Loucy (cell line): ENCODE data around the gene C2orf81.

ENCODE experiments used
- H2AFZ ChIP-seq: fragments of 200-600 bp; sonication (generic); 2 replicates; pipeline ENCODE4 v1.6.0; 2016; ENCODE audit warnings: antibody characterized with exemption, mild to moderate bottlenecking, low read length, moderate library complexity
- H3F3A ChIP-seq: fragments of 200-600 bp; 2 replicates; pipeline ENCODE4 v1.6.0; 2016; ENCODE audit warnings: antibody characterized with exemption, low read depth, mild to moderate bottlenecking
- H3K27me3 ChIP-seq: fragments of 200-600 bp; sonication (generic); 2 replicates; pipeline ENCODE4 v1.6.1; 2014; ENCODE audit warnings: low read length, mild to moderate bottlenecking; ENCODE audit not compliant: insufficient read depth, poor library complexity, severe bottlenecking
- H3K36me3 ChIP-seq: fragments of 200-600 bp; sonication (generic); 2 replicates; pipeline ENCODE4 v1.6.1; 2016; ENCODE audit warnings: low read length; ENCODE audit not compliant: insufficient read depth
- H3K4me1 ChIP-seq: fragments of 200-600 bp; sonication (generic); 2 replicates; pipeline ENCODE4 v1.5.1; 2014; ENCODE audit warnings: low read length, mild to moderate bottlenecking; ENCODE audit not compliant: insufficient read depth, poor library complexity, severe bottlenecking
- H3K4me2 ChIP-seq: fragments of 200-600 bp; sonication (generic); 2 replicates; pipeline ENCODE4 v1.6.0; 2014; ENCODE audit warnings: antibody characterized with exemption, low read length, low read depth, mild to moderate bottlenecking; ENCODE audit not compliant: poor library complexity, severe bottlenecking
- H3K4me3 ChIP-seq: fragments of 200-600 bp; sonication (generic); 2 replicates; pipeline ENCODE4 v1.5.1; 2014; ENCODE audit warnings: low read length, mild to moderate bottlenecking, mixed read lengths; ENCODE audit not compliant: poor library complexity, severe bottlenecking
- H3K79me2 ChIP-seq: fragments of 200-600 bp; sonication (generic); 2 replicates; pipeline ENCODE4 v1.6.1; 2014; ENCODE audit warnings: low read length; ENCODE audit not compliant: insufficient read depth
- H3K9ac ChIP-seq: fragments of 200-600 bp; sonication (generic); 2 replicates; pipeline ENCODE4 v1.6.0; 2014; ENCODE audit warnings: mild to moderate bottlenecking, low read depth, low read length, moderate library complexity; ENCODE audit not compliant: poor library complexity, severe bottlenecking
- H3K9me2 ChIP-seq: fragments of 200-600 bp; sonication (generic); replicated peaks from 2 replicates; pipeline ENCODE4 v1.6.1; 2016; ENCODE audit warnings: low read depth, low read length, mixed read lengths
- H3K9me3 ChIP-seq: fragments of 200-600 bp; sonication (generic); 2 replicates; pipeline ENCODE4 v1.6.1; 2014; ENCODE audit warnings: mild to moderate bottlenecking, antibody characterized with exemption, low read length, low read depth; ENCODE audit not compliant: insufficient read depth
- H4K20me1 ChIP-seq: fragments of 200-600 bp; sonication (generic); 2 replicates; pipeline ENCODE4 v1.6.0; 2014; ENCODE audit warnings: antibody characterized with exemption, low read length, mild to moderate bottlenecking; ENCODE audit not compliant: insufficient read depth, poor library complexity, severe bottlenecking
- CTCF ChIP-seq: fragments of 200-600 bp; sonication (generic); conservative IDR thresholded peaks from 2 replicates; pipeline ENCODE4 v1.5.1; 2014; ENCODE audit warnings: mild to moderate bottlenecking, antibody characterized with exemption, low read length
- EZH2phosphoT487 ChIP-seq: fragments of 200-600 bp; IDR thresholded peaks from 2 replicates; pipeline ENCODE4 v1.6.1; 2018; ENCODE audit warnings: antibody characterized with exemption, mild to moderate bottlenecking, moderate library complexity, borderline replicate concordance

C2orf81 gene

GRCh38 chr2:74384051-74384450, 37.4 kb downstream of the C2orf81 start:
- Histone ChIP-seq H3K4me3 (no peak overlapping the region), H3K4me2 (no peak overlapping the region), H2AFZ (no peak overlapping the region), H3K9me2 (no peaks in the 10 kb centered on the region), H3K9ac (no peak overlapping the region), H4K20me1 (peaks cover 12% of the 10 kb centered on the region), H3F3A (no peaks in the 10 kb centered on the region), H3K36me3 (no peaks in the 10 kb centered on the region; the same call in 1 of the 2 replicates), H3K4me1 (peaks cover 35% of the 10 kb centered on the region), H3K9me3 (no peaks in the 10 kb centered on the region), H3K27me3 (no peaks in the 10 kb centered on the region), H3K79me2 (peaks cover 52% of the 10 kb centered on the region; the same call in 1 of the 2 replicates)
- no peak for TF ChIP-seq EZH2phosphoT487
- TF ChIP-seq CTCF: no peak

- Histone ChIP-seq H3K79me2 (peaks cover 51% of the 10 kb centered on the region; the same call in 1 of the 2 replicates), H3K27me3 (no peaks in the 10 kb centered on the region), H3K9ac (no peak overlapping the region), H3K4me2 (no peak overlapping the region), H3K36me3 (no peaks in the 10 kb centered on the region; the same call in 1 of the 2 replicates), H4K20me1 (peaks cover 12% of the 10 kb centered on the region), H3K4me1 (peaks cover 36% of the 10 kb centered on the region), H3K9me3 (no peaks in the 10 kb centered on the region), H3K4me3 (no peak overlapping the region), H3F3A (no peaks in the 10 kb centered on the region), H2AFZ (no peak overlapping the region), H3K9me2 (no peaks in the 10 kb centered on the region)
- TF ChIP-seq EZH2phosphoT487: no peak
- TF ChIP-seq CTCF: no peak
These were observed 38.2 kb downstream of the C2orf81 start for GRCh38 chr2:74383254-74383653.

- TF ChIP-seq CTCF (no peak), EZH2phosphoT487 (no peak)
- no peaks in the 10 kb centered on the region for H3K9me3 ChIP-seq
- H3F3A ChIP-seq: no peaks in the 10 kb centered on the region
- peaks cover 13% of the 10 kb centered on the region; the same call in 1 of the 2 replicates for H3K36me3 ChIP-seq
- no peak overlapping the region for H3K4me3 ChIP-seq
- H3K27me3 ChIP-seq: no peaks in the 10 kb centered on the region
- H2AFZ ChIP-seq: no peak overlapping the region
- peaks cover 12% of the 10 kb centered on the region for H4K20me1 ChIP-seq
- no peak overlapping the region for H3K4me2 ChIP-seq
- no peaks in the 10 kb centered on the region for H3K9me2 ChIP-seq
- H3K9ac ChIP-seq: no peak overlapping the region
- peaks cover 47% of the 10 kb centered on the region; the same call in 1 of the 2 replicates for H3K79me2 ChIP-seq
- H3K4me1 ChIP-seq: peaks cover 27% of the 10 kb centered on the region
These were observed 39.7 kb downstream of the C2orf81 start for GRCh38 chr2:74381751-74382150.
